ENCODE results near the gene LRRFIP1. TPM values are rescaled to one million over a fixed set of nuclear protein-coding genes. Genes with fewer than 3 reads are reported as not detected.

Gene LRRFIP1
- total RNA-seq, 1 donor from 2014 or later: 134 TPM

DNA sequence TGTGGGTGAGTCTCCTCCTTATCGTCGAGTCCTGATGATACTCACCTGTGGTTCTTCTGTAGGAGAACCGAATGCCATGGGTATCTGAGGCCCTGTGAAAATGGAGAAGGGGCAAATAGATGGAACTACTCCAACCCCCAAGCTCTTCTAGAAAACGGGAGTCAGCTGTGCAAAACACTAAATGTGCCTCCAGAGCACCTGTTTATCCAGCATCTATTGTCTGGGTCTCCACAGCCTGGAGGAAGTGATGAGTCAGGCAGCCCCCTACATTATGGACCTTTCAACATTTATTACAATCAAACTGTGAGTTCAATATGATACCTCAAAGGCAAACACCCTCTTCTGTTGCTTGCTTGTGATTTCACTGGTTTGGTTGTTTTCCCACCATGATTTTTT lies 9.8 kb upstream of the LRRFIP1 start:
- peaks cover 20% of the 10 kb centered on the region for H3K4me1 Mint-ChIP-seq
- no peak for ATAC-seq (ENCODE audit: low read depth)
- CTCF ChIA-PET: no interaction called here
- TF ChIP-seq, protein P1, sequence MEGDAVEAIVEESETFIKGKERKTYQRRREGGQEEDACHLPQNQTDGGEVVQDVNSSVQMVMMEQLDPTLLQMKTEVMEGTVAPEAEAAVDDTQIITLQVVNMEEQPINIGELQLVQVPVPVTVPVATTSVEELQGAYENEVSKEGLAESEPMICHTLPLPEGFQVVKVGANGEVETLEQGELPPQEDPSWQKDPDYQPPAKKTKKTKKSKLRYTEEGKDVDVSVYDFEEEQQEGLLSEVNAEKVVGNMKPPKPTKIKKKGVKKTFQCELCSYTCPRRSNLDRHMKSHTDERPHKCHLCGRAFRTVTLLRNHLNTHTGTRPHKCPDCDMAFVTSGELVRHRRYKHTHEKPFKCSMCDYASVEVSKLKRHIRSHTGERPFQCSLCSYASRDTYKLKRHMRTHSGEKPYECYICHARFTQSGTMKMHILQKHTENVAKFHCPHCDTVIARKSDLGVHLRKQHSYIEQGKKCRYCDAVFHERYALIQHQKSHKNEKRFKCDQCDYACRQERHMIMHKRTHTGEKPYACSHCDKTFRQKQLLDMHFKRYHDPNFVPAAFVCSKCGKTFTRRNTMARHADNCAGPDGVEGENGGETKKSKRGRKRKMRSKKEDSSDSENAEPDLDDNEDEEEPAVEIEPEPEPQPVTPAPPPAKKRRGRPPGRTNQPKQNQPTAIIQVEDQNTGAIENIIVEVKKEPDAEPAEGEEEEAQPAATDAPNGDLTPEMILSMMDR (IDR thresholded peaks at IDR 0.05): no peak
- intact Hi-C loops (cut with micrococcal nuclease): no loop called here
- H3K4me3 Mint-ChIP-seq: no peak overlapping the region
- no peaks in the 10 kb centered on the region for H3K9me3 Mint-ChIP-seq
- H3K27ac Mint-ChIP-seq: no peak overlapping the region
- H3K27me3 Mint-ChIP-seq: peaks cover 12% of the 10 kb centered on the region
- no peaks in the 10 kb centered on the region for H3K36me3 Mint-ChIP-seq (ENCODE audit: low read depth)
- DNase-seq: no peak
- POLR2A ChIA-PET: no interaction called here

DNA sequence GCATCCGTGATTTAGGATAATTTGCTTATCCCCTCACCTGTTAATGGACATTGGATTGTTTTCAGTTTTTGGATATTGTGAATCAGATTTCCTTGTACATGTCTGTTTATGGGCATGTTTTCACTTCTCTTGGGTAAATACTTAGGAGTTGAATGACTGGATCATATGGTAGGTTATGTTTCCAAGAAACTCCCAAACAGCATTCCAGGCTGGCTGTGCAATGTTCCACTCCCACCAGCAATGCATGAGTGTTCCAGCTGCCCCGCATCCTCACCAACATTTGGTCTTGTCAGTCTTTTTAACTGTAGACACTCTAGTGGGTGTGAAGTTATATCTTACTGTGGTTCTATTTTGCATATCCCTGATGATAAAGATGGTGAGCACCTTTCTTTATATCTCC lies 8.9 kb upstream of the LRRFIP1 start:
- Mint-ChIP-seq H3K27ac (no peak overlapping the region), H3K36me3 (ENCODE audit: low read depth) (no peaks in the 10 kb centered on the region), H3K4me3 (no peak overlapping the region), H3K4me1 (peaks cover 20% of the 10 kb centered on the region), H3K27me3 (peaks cover 12% of the 10 kb centered on the region), H3K9me3 (no peaks in the 10 kb centered on the region)
- DNase-seq (no peak), ATAC-seq (ENCODE audit: low read depth) (no peak)
- TF ChIP-seq, protein P1 (IDR thresholded peaks at IDR 0.05): no peak
- POLR2A ChIA-PET: no interaction called here
- CTCF ChIA-PET: no interaction called here
- intact Hi-C loops (cut with micrococcal nuclease): no loop called here

DNA sequence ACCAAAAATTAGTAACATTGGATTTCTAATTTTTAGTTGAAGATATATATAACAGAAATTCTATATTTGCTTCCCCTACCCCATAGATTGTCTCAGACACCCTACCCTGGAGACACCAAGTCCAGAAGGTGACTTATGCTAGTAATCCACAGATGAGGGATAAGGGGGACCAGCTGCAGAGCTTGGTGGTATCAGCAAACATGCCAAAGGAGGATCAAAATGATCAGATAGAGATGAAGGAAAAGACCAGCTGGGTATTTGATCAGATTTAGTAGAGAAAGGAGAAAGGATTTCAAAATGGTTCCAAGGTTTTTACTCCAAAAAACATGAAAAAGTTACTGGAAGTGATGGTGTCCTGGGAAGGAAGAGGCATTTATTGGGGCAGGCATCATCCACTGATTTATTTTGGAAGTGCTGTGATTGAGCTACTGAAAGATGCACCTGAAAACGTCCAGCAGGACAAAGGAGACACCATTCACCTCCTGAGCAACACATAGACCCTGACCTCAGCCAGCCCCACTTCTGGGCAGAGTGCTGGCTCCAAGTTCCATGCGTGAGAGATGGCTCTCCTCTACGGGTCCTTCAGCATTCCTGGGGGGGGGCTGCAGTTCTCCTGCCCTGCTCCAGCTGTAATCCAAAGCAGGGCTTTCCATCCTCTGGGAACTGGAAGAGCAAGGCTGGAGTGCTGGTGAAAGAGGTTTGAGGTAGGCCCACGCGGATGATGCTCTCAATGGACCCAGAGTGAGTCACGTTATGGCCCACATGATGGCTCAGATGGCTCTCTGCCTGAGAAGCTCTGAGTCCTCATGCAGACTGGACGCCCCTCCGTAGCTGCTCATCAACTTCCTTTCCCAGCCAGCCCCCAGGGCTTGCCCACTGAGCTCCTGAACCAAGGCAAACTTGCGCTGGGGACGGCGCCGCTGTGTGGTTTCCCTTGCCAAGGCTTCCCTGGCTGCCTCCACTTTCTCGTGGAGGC lies 3.7 kb upstream of the LRRFIP1 start:
- Mint-ChIP-seq H3K9me3 (no peaks in the 10 kb centered on the region), H3K27ac (no peak overlapping the region), H3K36me3 (ENCODE audit: low read depth) (peaks cover 2% of the 10 kb centered on the region), H3K4me1 (peaks cover 13% of the 10 kb centered on the region), H3K4me3 (no peak overlapping the region), H3K27me3 (peaks cover 10% of the 10 kb centered on the region)
- ChIA-PET POLR2A (no interaction called here), CTCF (interaction anchor here (1.5 to 2.9 kb wide), 2 partner anchors 121 to 150 kb away, joined by 4 to 17 read pairs; no protein-coding TSS in a partner anchor)
- no peak for ATAC-seq (ENCODE audit: low read depth)
- DNase-seq: no peak
- TF ChIP-seq, protein P1 (IDR thresholded peaks at IDR 0.05): no peak
- intact Hi-C loops (cut with micrococcal nuclease): loop anchor here (1.0 kb wide), 2 partner anchors 122 to 151 kb away; no protein-coding TSS in a partner anchor

DNA sequence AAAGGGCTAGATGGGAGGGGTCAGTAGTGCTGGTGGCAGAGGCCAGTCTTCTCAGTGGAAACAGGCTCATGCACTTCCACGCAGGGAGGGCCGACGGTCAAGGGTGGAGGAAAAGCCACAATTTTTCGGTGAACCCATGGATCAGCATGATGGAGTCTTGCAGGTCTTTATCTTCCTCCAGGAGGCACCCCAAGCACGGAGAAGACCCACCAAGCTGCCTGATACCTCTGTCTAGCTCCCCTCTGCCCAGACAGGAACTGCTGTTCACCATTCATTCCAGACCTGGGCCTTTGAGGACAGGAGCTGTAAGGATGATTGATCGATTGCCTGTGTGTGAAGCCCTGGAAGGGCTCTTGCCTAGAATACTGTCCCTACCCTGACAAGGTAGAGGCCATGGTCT lies 2.8 kb upstream of the LRRFIP1 start:
- CTCF ChIA-PET: interaction anchor here (1.5 to 2.9 kb wide), 2 partner anchors 120 to 149 kb away, joined by 4 to 17 read pairs; no protein-coding TSS in a partner anchor
- Mint-ChIP-seq H3K36me3 (ENCODE audit: low read depth) (peaks cover 2% of the 10 kb centered on the region), H3K27me3 (peaks cover 10% of the 10 kb centered on the region), H3K4me3 (no peak overlapping the region), H3K27ac (no peak overlapping the region), H3K9me3 (no peaks in the 10 kb centered on the region), H3K4me1 (peaks cover 15% of the 10 kb centered on the region)
- intact Hi-C loops (cut with micrococcal nuclease): loop anchor here (1.0 kb wide), 2 partner anchors 121 to 150 kb away; no protein-coding TSS in a partner anchor
- POLR2A ChIA-PET: no interaction called here
- TF ChIP-seq, protein P1 (IDR thresholded peaks at IDR 0.05): no peak
- DNase-seq (no peak), ATAC-seq (ENCODE audit: low read depth) (no peak)

DNA sequence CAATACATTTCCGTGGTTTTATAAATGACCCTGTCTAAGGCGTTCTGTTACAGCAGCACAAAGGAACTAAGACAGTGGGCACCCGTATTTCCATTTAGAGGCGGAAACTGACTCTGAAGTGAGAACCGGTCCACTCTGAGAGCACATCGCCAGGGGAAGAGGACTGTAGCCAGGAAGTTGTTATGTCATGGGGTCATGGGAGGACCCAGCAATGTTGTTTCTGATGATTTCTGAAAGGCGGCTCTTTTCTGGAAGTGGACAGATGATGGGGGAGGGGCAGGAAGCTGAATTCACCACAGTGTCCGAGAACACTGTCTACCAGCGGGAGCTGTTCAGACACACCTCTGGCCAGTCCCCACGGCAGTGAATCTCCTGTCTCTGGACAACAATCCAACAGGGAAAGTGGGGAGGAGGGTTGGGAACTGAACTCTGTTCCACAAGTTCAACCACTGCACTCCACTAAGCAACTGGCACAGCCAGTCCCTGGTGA lies 2.1 kb upstream of the LRRFIP1 start:
- DNase-seq: no peak
- H3K36me3 Mint-ChIP-seq (ENCODE audit: low read depth): peaks cover 2% of the 10 kb centered on the region
- H3K27me3 Mint-ChIP-seq: peaks cover 17% of the 10 kb centered on the region
- H3K9me3 Mint-ChIP-seq: no peaks in the 10 kb centered on the region
- no peak for ATAC-seq (ENCODE audit: low read depth)
- H3K27ac Mint-ChIP-seq: no peak overlapping the region
- intact Hi-C loops (cut with micrococcal nuclease): no loop called here
- TF ChIP-seq, protein P1 (IDR thresholded peaks at IDR 0.05): no peak
- peaks cover 16% of the 10 kb centered on the region for H3K4me1 Mint-ChIP-seq
- POLR2A ChIA-PET: no interaction called here
- CTCF ChIA-PET: interaction anchor here (1.5 to 2.9 kb wide), 2 partner anchors 120 to 149 kb away, joined by 4 to 17 read pairs; no protein-coding TSS in a partner anchor
- H3K4me3 Mint-ChIP-seq: no peak overlapping the region

Measured in activated B cell treated with CpG ODN at 0.5 μM for 24 hours (primary cell).